Measurements from ENCODE around the gene CLDN22. TPM values are rescaled to one million over a fixed set of nuclear protein-coding genes. Genes with fewer than 3 reads are reported as not detected.

CLDN22 gene
- polyA plus RNA-seq (ENCODE audit: insufficient read length in 12 of 12): under 1 TPM in 7 of 12 donors, not detected in 5; 0.25 to 0.58 (median 0.42) TPM
- long read RNA-seq, donor 1, transcript CLDN22-201 (1 exons, 2,581 nt): major isoform, 36 of 36 reads
- long read RNA-seq, donor 1, partial matches to known transcripts: 0 of 36 reads
- long read RNA-seq, donor 1, other reads (novel, unspliced or antisense): 0 of 36 reads
- long read RNA-seq, donor 2, transcript CLDN22-201 (1 exons, 2,581 nt): major isoform, 27 of 27 reads
- long read RNA-seq, donor 2, partial matches to known transcripts: 0 of 27 reads
- long read RNA-seq, donor 2, other reads (novel, unspliced or antisense): 0 of 27 reads
- long read RNA-seq, donor 3, transcript CLDN22-201 (1 exons, 2,581 nt): major isoform, 18 of 18 reads
- long read RNA-seq, donor 3, partial matches to known transcripts: 0 of 18 reads
- long read RNA-seq, donor 3, other reads (novel, unspliced or antisense): 0 of 18 reads
- long read RNA-seq, donor 4, transcript CLDN22-201 (1 exons, 2,581 nt): major isoform, 11 of 11 reads
- long read RNA-seq, donor 4, partial matches to known transcripts: 0 of 11 reads
- long read RNA-seq, donor 4, other reads (novel, unspliced or antisense): 0 of 11 reads
- long read RNA-seq, donor 5, transcript CLDN22-201 (1 exons, 2,581 nt): major isoform, 27 of 27 reads
- long read RNA-seq, donor 5, partial matches to known transcripts: 0 of 27 reads
- long read RNA-seq, donor 5, other reads (novel, unspliced or antisense): 0 of 27 reads
- long read RNA-seq, donor 6, transcript CLDN22-201 (1 exons, 2,581 nt): major isoform, 11 of 11 reads
- long read RNA-seq, donor 6, partial matches to known transcripts: 0 of 11 reads
- long read RNA-seq, donor 6, other reads (novel, unspliced or antisense): 0 of 11 reads
- long read RNA-seq, donor 7, transcript CLDN22-201 (1 exons, 2,581 nt): major isoform, 12 of 12 reads
- long read RNA-seq, donor 7, partial matches to known transcripts: 0 of 12 reads
- long read RNA-seq, donor 7, other reads (novel, unspliced or antisense): 0 of 12 reads
- long read RNA-seq, donor 8, transcript CLDN22-201 (1 exons, 2,581 nt): major isoform, 22 of 22 reads
- long read RNA-seq, donor 8, partial matches to known transcripts: 0 of 22 reads
- long read RNA-seq, donor 8, other reads (novel, unspliced or antisense): 0 of 22 reads
- long read RNA-seq, donor 9, transcript CLDN22-201 (1 exons, 2,581 nt): major isoform, 9 of 9 reads
- long read RNA-seq, donor 9, partial matches to known transcripts: 0 of 9 reads
- long read RNA-seq, donor 9, other reads (novel, unspliced or antisense): 0 of 9 reads
- long read RNA-seq, donor 10, transcript CLDN22-201 (1 exons, 2,581 nt): major isoform, 10 of 10 reads
- long read RNA-seq, donor 10, partial matches to known transcripts: 0 of 10 reads
- long read RNA-seq, donor 10, other reads (novel, unspliced or antisense): 0 of 10 reads
- long read RNA-seq, donor 11, transcript CLDN22-201 (1 exons, 2,581 nt): major isoform, 23 of 23 reads
- long read RNA-seq, donor 11, partial matches to known transcripts: 0 of 23 reads
- long read RNA-seq, donor 11, other reads (novel, unspliced or antisense): 0 of 23 reads

GRCh38 chr4:183320211-183321059 is at the start of gene CLDN22:
TSS of gene CLDN22 (minus strand) at chr4:183320276. CDS start at chr4:183320218, 58 bp downstream.
- DNase-seq: no peak

- DNase-seq: no peak
Observed at GRCh38 chr4:183369073-183369472, 49.0 kb upstream of the CLDN22 start.

DNA sequence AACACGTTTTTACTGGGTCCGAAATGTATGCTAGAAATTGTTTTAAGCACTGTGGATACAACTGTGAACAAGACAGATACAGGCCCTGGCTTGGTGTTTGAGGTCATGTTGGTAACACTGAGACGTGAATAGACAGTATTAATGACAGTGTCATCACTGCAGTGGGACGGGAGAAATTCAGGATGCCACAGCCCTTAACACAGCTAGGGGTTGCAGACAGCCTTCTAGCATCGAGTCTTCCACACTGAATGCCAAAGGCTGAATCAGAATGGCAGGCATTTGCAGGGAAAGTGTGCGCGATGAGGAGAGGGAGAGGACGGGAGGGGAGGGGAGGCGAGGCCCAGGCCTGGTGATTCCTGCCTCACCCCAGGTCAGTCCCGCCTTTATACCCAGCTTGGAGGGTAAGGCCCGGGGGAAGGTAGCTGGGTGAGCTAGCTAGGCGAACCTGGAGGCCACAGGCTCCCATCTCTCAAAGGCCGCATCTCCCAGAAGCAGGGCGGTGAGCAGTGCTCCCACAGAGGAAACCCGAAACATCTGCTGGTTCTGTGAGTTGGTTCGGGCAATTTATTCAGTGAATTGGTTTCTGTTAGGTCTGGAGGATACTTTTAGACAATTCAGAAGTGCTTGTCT is 46.2 kb upstream of the CLDN22 start:
- no peak for DNase-seq

GRCh38 chr4:183364025-183364424 is 43.9 kb upstream of the CLDN22 start:
- no peak for DNase-seq

GRCh38 chr4:183362916-183363542 is 43.0 kb upstream of the CLDN22 start:
- DNase-seq: no peak

DNA sequence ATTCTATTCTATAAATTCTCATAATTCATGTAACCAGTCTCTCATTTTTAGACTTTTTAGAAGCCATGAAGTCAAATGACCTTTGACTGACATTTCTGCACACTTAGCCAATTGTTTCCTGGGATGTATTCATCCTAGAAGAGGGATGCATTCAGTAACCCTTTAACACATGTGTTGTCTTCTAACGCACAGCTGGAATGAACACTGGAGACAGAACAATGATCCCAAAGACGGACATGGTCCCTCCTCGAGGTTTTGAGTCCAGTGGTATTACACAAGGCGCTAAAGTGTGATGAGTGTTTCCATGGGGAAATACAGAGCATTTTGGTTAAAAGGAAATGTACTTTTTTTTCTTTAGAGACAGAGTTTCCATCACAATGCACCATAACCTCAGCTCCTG is 42.0 kb upstream of the CLDN22 start:
- DNase-seq: no peak

GRCh38 chr4:183360161-183360919 is 40.3 kb upstream of the CLDN22 start:
- no peak for DNase-seq

GRCh38 chr4:183358215-183358755 is 38.2 kb upstream of the CLDN22 start:
- DNase-seq: no peak

GRCh38 chr4:183356931-183357675 is 37.0 kb upstream of the CLDN22 start:
- DNase-seq: no peak

- no peak for DNase-seq
Observed at GRCh38 chr4:183356173-183356830, 36.2 kb upstream of the CLDN22 start.

- no peak for DNase-seq
Observed at GRCh38 chr4:183355405-183355804, 35.3 kb upstream of the CLDN22 start.

- no peak for DNase-seq
Observed at GRCh38 chr4:183354219-183354618, 34.1 kb upstream of the CLDN22 start.

DNA sequence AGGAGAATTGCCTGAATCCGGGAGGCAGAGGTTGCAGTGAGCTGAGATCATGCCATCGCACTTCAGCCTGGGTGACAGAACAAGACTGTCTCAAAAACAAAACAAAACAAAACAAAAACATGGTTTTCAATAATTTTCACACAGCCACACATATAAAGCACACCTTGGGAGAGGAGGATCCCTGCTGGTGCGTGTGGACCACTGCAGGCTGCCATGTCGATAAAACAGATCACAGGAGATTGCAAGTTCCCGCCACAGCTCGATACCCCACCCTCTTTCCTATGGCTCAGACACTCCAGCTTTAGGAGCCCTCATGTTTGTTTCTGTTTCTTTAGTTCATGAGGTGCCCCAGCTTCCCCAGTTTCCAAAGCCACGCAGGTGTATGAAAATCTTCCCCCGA is 33.5 kb upstream of the CLDN22 start:
- no peak for DNase-seq

GRCh38 chr4:183352546-183352945 is 32.5 kb upstream of the CLDN22 start:
- no peak for DNase-seq

DNA sequence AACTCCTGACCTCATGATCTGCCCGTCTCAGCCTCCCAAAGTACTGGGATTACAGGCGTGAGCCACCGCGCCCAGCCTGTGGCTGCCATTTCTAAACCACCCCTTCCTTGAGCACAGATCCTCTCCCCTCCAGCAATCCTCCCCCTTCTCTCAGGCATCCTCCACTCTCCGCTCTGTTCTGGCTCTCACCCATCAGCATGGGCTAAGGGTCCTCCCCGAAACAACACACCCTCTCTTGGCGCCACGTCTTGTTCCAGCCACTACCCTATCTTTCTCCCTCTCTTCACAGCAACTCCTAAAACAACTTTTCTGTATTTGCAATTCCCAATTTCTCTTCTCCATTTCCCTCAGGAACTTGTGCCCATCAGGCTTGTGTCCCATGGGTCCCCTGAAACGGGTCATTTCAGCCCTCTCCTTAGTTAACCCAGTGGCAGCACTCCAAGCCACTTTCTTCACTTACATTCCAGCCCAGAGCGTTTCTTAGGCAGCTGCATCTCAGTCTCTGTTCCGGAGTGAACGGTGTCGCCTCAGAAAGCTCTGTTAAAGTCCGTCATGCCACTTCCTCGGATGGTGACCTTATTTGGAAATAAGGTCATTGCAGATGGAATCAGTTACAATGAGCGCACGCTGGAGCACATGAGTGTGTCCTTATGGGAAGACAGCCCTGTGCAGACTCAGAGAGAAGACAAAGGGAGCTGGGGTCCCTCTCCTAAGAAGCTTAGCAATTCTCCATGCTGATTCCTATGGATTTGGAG is 30.4 kb upstream of the CLDN22 start:
- no peak for DNase-seq

DNA sequence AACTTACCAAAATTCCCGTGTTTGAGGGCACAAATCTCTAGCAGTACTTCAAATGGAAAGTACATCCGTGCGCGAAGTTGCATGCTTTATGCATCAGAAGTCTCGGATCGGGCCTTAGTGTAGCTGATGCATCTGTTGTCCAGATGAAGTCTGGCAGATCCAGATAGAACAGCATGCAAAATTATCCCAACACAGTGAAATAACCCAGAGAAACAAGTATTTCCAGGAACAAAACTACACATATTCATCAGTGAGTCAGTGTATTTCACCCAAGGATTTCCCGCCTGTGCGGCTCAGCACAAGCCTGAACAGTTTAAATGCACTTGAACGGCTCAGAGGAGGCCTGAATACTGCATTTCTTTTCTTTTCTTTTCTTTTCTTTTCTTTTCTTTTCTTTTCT is 29.6 kb upstream of the CLDN22 start:
- no peak for DNase-seq

Measured in muscle of arm (tissue), 14 donors.